IPS-NIHi11 (cell line): Measurements from ENCODE around the gene SUGP2.

ENCODE experiments used
- DNase-seq: peaks from one replicate; pipeline ENCODE4 v3.0.0; 2012; ENCODE audit warnings: mixed read lengths, low spot score

Gene SUGP2

DNA sequence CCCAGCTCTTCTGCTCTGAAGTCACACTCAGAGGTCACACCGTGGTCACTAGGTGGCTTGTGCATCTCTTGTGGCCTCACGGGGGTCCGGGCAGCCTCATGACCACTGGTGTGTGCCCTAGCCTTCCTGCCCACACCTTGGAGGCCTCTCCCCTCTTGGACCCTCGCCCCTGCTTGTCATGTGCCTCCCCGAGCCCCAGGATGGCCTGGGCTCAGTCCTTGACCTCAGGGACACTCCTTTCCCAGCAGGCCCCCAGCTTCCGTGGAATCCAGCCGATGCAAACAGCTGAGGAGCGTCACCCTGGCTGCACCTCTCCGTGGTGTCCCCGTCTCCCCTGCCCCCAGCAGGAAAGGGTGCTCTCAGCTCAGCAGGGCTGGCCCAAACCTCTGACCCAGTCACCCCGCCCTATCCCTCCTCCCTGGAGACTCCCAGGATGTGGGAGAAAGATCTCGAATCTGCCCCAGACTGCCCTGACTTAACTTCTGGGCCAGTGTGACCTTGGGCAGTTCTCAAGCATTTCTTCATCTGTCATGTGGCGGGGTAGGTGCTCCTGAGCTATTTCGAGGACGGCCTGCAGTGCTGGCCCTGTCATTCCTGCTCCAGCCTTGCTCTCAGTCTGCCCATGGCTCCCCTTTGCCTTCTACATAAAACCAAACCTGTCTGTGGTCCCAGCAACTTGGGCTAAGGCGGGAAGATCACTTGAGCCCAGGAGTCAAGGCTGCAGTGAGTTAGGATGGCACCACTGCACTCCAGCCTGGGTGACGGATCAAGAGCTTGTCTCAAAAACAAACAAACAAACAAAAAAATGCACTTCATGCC, 25.9 kb upstream of the SUGP2 start:
- DNase-seq: no peak

DNA sequence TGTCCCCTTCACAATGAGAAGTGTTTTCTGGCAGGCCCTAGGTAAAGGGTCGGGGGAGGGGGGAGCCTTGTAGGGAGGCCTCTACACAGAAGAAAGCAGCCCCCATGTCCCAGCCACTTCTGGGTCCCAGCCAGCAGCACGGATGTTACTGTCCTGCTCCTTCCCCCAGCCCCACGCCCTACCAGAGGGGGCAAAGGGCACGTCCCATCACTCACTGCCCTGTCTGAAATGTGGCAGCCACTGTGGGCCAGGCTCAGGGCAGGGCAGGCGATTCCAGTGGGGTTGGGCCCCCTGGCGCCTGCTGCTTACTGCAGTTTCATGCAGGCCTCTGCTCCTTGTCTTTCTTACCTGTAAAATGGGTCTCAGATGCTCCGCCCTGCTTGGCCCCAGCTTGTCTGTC, 24.4 kb upstream of the SUGP2 start:
- no peak for DNase-seq

DNA sequence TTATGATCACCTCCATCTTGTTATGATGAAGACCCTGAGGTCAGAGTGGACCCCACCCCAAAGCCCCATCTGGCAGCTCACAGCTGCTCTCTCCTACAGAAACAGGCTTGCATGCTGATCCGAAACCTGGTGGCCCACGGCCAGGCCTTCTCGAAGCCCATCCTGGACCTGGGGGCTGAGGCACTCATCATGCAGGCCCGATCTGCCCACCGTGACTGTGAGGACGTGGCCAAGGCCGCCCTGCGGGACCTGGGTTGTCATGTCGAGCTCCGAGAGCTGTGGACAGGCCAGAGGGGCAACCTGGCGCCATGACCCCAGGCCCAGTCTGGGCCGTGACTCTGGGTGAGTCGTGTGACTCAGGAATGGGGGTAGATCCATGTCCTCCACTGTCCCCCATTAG, 24.0 kb upstream of the SUGP2 start:
- no peak for DNase-seq

DNA sequence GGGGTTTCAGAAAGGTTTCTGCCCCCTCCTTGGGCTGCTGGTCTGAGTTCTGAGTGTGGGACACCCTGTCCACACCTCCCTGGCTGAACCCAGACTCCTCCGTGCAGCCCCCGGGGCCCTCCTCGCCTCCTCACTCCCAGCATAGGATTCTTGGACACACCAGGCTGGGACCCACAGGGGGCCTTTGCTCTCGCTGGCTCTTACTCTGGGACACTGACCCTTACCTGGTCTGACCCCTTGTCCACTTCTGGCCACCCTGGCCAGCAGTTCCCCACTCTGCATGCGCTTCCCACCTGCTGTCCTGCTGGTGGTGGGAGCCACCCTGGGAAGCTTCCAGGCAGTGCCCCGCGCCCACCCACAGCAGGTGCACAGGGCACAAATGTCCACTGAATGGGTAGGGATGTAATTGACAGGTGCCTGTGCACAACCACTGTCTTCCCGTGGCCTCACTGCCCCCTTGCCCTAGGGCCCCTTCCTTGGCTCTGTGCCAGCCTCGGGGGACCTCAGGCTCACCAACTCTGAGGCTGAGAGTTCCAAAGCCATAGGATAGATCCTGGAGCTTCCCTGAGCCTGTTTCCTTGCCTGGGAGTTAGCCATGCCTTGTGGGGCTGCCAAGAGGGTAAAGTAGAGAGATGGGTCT, 23.4 kb upstream of the SUGP2 start:
- no peak for DNase-seq

DNA sequence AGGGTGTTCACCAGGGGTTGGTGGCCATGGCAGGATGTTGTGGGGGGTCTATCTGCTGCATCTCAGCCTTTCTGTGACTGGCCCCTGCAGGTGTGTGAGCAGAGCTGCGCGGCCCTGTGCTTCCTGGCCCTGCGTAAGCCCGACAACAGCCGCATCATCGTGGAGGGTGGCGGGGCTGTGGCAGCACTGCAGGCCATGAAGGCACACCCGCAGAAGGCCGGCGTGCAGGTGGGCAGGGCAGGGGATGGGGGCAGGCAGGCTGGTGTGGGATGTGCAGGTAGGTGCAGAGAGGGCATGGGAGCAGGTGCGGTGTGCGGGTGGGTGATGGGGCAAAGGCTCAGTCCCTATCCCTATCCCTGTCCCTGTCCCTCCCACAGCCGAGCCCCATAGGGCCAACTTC, 22.4 kb upstream of the SUGP2 start:
- no peak for DNase-seq

DNA sequence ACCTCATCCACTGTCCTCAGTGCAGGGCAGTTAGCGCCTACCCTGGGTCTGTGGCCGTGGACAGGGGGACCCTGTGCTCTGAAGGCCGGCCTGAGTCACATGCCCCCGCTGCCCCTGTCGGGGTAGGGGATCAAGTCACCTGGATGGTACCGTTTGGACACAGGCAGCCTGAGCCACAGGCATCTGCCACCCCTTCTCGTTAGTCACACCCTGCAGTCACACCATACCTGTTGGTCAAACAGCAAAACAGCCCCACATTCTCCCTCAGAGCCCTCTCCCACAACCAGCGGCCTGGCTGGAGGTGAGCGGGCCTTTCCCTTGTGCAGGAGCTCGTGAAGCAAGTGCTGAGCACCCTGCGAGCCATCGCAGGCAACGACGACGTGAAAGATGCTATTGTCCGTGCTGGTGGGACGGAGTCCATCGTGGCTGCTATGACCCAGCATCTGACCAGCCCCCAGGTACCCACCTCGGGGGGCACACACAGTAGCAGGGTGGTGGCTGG, 21.7 kb upstream of the SUGP2 start:
- DNase-seq: no peak

DNA sequence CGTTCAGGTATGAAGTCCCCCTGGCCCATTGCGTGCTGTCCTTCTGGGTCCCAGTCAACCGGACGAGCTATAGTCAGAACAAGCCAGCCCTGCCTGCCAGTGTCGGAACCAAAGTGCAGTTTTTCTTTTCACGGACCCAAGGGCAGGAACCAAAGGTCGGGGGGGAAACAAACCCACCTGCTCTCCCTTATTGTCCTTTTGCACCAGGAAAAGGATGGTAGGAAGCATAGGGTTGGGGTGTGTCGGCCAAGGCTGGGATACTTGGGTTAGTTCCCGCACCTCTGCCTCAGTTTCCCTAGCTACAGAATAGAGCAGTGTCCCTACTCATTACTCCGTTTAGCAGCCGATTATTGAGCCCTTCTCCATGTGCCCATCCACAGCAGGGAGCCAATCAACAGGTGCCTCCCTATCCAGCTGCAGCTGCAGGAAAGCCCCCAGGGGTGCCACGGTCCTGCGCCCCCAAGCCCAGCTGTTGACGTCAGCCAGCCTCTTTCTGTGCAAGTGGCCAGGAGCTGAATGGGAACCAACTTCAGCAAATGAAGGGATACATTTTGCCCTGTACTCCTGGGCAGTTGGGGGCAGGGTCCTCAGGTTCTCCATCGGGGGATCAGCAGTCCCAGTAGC, 21.1 kb upstream of the SUGP2 start:
- no peak for DNase-seq

DNA sequence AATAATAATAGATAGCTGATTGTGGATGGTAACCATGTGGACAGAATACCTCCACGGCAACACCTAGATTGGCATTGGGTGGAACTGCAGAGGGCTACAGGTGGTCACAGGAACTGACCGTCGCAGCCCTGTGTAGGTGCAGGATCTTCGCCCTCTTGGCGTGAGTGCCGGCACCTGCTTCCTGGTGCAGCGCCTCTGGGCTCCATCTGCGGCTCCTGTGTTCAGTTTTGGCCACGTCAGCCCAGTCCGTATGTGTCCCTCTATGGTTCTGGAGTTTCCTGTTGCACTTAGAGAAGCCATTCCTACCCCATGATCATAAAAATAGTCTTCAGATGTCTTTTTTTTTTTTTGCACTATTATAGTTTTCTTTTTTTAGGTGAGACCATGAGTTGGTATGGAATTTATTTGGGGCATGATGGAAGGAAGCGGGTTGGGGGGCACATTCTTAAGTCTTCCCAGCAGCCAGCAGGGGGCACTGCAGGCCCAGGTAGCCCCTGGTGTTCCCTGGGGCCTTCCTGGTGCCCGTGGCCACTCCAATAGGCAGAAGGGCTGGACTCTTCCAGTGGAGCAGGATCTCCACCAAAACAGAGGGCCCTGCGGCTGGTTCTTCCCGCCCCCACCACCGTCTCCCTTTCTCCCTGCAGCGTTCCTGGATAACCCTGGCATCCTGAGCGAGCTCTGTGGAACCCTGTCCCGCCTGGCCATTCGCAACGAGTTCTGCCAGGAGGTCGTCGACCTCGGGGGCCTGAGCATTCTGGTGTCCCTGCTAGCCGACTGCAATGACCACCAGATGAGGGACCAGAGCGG, 20.4 kb upstream of the SUGP2 start:
- DNase-seq: peak; percentile 90

DNA sequence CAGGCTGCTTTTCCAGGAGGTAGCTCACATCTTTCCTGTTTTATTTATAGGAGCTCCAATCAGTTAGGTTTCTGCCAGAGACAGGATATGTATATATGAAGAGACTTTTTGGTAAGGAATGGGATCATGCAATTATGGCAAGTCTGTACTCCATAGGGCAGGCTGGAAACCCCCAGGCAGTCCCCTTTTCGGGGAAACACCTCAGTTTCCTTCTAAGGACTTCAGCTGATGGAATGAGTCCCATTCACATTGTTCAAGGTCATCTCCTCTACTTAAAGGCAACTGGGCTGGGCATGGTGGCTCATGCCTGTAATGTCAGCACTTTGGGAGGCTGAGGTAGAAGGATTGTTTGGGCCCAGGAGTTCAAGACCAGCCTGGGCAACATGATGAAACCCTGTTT, 19.6 kb upstream of the SUGP2 start:
- DNase-seq: no peak

DNA sequence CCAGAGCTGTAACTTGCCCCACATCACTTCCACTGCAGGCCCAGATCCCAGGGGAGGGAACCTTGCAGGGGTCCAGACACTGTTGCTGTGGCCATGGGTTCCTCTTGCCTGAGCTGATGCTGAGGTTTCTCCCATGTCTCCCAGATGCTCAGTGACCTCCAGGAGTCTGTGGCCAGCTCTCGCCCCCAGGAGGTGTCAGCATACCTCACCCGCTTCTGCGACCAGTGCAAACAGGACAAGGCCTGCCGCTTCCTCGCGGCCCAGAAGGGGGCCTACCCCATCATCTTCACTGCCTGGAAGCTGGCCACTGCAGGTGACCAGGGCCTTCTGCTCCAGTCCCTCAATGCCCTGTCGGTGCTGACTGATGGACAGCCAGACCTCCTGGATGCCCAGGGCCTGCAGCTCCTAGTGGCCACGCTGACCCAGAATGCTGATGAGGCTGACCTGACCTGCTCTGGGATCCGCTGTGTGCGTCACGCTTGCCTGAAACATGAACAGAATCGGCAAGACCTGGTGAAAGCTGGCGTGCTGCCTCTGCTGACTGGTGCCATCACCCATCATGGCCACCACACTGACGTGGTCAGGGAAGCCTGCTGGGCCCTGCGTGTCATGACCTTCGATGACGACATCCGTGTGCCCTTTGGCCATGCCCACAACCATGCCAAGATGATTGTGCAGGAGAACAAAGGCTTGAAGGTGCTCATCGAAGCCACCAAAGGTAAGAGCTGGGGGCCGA, 18.3 kb upstream of the SUGP2 start:
- peak; percentile 29 for DNase-seq

DNA sequence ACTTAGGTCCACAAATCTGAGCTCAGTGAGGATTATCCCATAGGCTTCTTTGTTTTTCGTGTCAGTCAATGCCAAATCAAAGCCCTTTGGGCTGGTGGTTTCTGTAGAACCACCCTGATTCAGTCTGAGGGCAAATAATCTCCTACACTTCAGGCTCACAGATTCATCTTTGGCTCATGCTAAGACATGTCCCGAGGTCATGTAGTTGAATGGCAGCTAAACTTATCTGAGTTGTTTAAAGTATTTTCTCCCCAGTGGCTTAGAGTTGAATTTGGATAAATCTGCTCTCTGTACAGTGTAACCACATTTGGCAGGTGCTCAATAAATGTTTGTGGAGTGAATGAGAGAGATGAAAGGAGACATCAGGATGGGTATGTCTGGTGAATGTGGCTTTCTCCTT, 17.4 kb upstream of the SUGP2 start:
- DNase-seq: no peak

DNA sequence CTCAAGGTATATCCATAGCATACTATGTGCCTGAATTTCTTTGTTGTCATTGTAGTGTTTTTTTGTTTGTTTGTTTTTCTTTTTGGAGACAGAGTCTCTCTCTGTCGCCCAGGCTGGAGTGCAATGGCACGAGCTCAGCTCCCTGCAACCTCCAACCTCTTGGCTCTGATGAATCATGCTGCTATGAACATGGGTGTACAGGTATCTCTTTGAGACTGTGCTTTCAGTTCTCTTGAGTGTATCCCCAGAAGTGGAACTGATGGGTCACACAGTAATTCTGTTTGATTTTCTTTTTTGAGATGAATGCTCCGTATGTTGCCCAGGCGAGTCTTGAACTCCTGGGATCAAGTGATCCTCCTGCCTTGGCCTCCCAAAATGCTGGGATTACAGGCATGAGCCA, 16.8 kb upstream of the SUGP2 start:
- no peak for DNase-seq

DNA sequence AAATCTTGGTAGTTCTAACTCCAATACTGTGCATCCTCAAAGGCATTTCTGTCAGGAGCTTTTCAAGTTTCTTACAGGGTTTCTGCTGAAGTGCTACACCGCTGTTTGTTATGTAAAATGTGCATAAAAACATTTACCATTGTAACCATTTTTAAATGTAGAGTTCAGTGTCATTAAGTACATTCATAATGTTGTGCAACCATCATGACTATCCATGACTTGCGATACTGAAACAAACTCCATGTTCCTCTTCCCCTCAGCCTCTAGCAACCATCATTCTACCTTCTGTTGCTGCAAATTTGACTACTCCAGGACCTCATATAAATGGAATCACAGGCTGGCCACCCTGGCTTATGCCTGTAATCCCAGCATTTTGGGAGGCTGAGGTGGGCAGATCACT, 16.1 kb upstream of the SUGP2 start:
- no peak for DNase-seq

DNA sequence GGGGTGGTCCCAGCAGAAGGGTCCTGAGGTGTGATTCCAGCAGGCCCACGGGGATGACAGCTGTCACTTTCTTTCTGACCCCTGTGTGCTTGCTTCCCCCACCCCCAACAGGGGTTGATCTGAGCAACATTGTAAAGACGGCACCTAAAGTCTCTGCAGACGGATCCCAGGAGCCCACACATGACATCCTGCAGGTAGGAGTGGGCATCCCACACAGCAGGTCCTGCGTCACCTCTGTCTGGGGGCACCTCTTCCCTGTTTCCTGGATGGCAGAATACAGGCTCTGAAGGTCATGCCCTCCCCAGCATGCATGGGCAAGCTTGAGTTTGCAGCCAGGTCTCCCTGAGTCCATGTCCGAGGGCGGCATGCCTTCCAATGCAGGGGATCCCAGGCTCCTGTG, 10.6 kb upstream of the SUGP2 start:
- no peak for DNase-seq

DNA sequence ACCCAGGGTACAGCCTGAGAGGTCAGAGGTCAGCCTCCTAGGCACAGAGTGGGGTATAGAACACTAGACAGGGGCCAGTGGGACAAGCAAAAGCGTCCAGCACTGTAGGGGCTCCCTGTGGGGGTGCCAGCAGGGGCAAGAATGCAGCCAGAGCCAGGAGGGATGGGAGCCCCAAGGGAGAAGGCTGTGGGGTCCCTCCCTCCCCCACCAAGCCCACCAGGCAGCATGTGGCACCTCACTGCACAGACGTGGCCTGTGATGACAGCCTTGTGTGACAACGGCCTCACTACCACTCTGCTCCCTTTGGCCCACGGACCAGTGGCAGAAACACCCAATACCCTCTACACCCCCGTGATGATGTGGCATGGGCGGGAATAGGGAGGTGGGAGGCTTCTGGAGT, 10.2 kb upstream of the SUGP2 start:
- no peak for DNase-seq

DNA sequence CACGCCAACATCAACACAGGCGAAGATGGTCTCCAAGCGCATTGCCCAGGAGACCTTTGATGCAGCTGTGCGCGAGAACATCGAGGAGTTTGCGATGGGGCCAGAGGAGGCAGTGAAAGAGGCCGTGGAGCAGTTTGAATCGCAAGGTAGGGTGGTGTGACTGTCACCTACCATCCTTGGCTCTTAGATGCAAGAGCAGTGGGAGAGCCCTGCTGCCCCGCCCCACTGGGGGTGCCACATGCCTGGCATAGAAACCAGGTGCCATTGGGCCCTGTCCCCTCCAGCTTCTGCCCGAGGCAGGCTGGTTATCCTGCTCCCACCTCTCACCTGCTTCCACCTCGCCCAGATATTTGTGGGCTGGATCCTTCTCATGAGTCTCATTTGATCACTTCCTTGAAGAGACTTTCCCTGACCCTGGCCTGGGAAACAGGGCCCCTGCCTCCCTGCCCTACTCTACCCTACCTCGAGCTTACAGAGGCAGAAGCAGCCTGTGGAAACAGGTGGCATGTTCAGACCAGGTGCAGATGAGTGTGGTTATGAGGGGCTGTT, 9.5 kb upstream of the SUGP2 start:
- DNase-seq: no peak

DNA sequence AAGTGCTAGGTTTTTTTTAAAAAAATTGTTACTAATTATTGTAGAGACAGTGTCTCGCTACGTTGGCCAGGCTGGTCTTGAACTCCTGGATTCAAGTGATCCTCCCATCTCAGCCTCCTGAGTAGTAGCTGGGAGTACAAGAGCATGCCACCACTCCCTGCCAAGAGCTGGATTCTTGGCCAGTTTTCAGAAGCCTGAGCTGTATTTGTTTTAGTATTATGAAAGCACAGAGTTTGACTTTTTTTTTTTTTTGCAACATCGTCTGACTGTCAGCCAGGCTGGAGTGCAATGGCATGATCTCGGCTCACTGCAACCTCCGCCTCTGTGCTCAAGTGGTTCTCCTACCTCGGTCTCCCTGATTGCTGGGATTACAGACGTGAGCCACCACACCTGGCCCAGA, 7.1 kb upstream of the SUGP2 start:
- DNase-seq: no peak

DNA sequence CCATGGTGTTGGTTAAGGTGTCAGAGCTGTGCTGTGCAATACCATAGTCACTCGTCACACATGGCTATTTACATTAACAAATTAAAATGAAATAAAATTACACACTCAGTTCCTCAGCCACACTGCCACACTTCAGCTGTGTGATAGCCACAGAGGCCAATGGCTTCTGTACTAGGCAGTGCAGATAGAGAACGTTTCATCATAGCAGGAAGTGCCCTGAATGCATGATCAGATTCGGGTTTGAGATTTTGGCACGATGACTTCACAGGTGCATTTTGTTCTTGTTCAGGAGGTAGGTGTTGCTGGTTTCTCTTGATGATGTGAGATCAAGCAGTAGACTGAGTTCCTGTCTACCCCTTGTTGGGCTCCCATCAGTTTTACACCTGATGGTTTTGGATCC, 6.6 kb upstream of the SUGP2 start:
- no peak for DNase-seq

DNA sequence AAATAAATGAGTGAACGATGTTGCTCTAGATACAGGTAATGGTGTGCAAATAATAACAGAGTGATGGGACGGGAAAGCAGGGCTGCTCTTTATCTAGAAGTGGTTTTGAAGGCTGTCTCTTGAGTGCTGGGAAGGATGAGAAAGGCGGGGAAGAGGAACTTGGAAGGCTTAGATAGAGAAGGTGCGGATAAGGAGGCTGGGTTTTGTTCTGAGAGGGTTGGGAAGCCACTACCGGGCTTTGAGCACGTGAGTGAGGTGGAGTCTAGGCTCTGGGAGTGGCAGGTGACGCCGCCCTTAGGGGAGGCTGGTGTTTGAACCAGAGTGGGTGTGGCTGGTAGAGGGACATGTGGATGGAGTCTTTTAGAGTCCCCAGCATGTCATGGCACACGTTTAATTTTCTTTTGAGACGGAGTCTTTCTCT, 897 bp upstream of the SUGP2 start:
- DNase-seq: peak; percentile 89

DNA sequence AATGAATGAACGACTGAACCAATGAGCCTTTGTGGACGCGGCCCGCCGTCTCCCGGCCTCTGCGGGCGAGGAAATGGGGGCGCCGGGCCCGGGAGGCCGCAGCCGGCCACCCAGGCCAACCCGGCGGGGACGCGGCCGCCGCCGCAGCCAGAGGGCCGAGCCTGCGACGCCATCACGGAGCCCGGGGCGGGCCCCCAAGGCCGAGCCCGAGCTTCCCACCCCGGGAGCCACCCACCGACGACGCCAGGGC, 216 bp downstream of the SUGP2 start:
- DNase-seq: no peak

DNA sequence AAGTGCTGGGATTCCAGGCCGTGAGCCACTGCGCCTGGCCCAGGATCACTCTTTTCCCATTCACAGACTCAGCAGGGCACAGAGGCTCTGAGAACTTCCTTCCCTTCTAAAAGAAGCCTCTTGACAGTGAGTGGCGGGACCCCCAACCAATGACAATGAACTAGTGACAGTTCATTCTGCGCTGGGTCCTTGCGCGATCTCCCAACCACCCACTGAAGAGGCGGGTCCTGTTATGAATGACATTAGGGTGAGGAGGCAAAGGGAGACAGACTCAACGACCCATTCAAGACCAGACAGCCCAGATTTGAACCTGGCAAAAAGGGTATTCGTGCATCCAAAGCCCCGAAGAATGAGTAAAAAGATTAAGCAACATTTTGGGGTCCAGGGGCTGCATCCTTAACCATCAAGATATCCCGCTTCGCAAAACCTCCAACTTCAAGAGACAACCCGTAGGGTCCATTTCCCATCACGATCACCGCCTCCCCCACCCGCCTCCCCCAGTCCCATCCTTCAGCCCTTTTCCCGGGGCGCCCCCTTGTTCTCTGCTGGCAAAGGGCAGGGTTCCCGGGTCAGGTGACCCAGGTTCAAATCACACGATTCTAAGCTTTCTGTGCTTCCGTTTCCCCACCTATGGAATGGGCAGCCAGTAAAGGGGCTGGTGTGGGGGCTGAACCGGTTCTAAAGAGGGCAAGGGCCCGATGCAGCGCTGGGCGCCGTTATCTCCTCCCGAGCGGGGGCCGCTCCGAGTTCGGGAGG, 719 bp downstream of the SUGP2 start:
- DNase-seq: peak; percentile 89
